RPMI8226 (cell line): ENCODE measurements around the gene ABCA8.

ENCODE experiments used
- DNase-seq: peaks from one replicate; pipeline ENCODE4 v3.0.0-alpha.2; 2015

ABCA8 gene

GRCh38 chr17:68943123-68943811 lies 11.9 kb downstream of the ABCA8 start:
- DNase-seq, result no peak

GRCh38 chr17:68942389-68942788 lies 12.8 kb downstream of the ABCA8 start:
- no peak for DNase-seq

- DNase-seq, result no peak
Observed at GRCh38 chr17:68941761-68942160, 13.4 kb downstream of the ABCA8 start.

GRCh38 chr17:68939195-68939594 lies 16.0 kb downstream of the ABCA8 start:
- DNase-seq, result no peak

GRCh38 chr17:68937890-68938514 lies 17.2 kb downstream of the ABCA8 start:
- DNase-seq, result no peak

GRCh38 chr17:68927516-68927915 lies 27.7 kb downstream of the ABCA8 start:
- DNase-seq, result no peak

- DNase-seq, result no peak
Observed at GRCh38 chr17:68924793-68925720, 30.1 kb downstream of the ABCA8 start.

- DNase-seq, result no peak
Observed at GRCh38 chr17:68910789-68911431, 44.3 kb downstream of the ABCA8 start.

GRCh38 chr17:68910251-68910705 lies 44.9 kb downstream of the ABCA8 start:
- peak; percentile 5 for DNase-seq

GRCh38 chr17:68909066-68909465 lies 46.1 kb downstream of the ABCA8 start:
- DNase-seq, result peak; percentile 40

GRCh38 chr17:68908045-68908444 lies 47.1 kb downstream of the ABCA8 start:
- no peak for DNase-seq

- peak; percentile 12 for DNase-seq
Observed at GRCh38 chr17:68906638-68907037, 48.6 kb downstream of the ABCA8 start.

GRCh38 chr17:68903286-68903685 lies 51.9 kb downstream of the ABCA8 start:
- no peak for DNase-seq

- DNase-seq, result no peak
Observed at GRCh38 chr17:68897557-68897956, 57.6 kb downstream of the ABCA8 start.

- DNase-seq, result no peak
Observed at GRCh38 chr17:68892658-68893057, 62.5 kb downstream of the ABCA8 start.

GRCh38 chr17:68892193-68892592 lies 63.0 kb downstream of the ABCA8 start:
- DNase-seq, result no peak

GRCh38 chr17:68886401-68886800 lies 68.8 kb downstream of the ABCA8 start:
- no peak for DNase-seq

- no peak for DNase-seq
Observed at GRCh38 chr17:68884888-68885287, 70.3 kb downstream of the ABCA8 start.

GRCh38 chr17:68878226-68878885 lies 76.8 kb downstream of the ABCA8 start:
- no peak for DNase-seq

- DNase-seq, result no peak
Observed at GRCh38 chr17:68871447-68871846, 83.7 kb downstream of the ABCA8 start.

GRCh38 chr17:68870976-68871375 lies 84.2 kb downstream of the ABCA8 start:
- DNase-seq, result no peak

GRCh38 chr17:68870161-68870826 lies 84.9 kb downstream of the ABCA8 start:
- no peak for DNase-seq
